Measurements from ENCODE around the gene MAP3K5. TPM values are rescaled to one million over a fixed set of nuclear protein-coding genes. Genes with fewer than 3 reads are reported as not detected.

MAP3K5 gene
- total and polyA plus RNA-seq, 2 donors (not counting 3 experiments of a cell fraction or from before 2014, with no cell fraction given), result 1.5 to 7.0 TPM

DNA sequence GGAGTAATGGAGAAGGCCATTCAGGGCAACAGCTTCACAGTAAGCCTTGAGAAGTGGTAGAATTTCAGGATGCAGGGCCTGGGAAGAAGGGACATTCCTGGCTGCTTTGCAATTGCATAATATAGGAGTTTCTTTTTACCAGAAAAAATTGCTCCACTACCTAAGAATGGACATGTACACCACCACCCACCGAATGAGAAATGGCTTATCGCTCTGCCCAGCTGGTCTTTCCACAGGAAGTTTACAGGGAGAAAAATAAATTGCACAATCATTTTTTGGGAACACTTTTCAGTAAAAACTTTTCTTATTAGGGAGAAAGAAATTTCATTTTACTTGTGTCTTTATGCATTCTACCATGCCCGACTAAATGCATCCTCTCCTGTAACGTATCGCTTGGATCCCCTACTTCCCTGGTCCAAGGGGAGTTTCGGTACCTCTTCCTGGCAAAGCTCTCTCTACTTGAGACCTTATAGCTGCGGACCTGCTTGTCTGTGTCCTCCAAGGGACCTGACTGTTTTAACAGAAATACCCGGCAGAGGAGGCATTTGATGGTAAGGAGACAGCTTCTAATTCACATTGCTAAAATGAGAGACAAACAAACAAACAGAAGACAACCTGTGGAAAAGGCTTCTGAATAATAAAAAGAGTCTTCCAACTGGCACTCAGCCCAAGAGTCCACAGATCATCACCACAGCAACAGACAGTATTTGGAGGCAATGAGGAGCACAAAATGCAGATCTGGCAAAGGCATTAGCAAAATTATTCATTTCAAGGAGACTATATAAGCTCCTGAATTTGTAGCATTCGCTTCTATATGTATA lies 54.2 kb downstream of the MAP3K5 start:
- H3K9me1 ChIP-seq (replicated peaks; ENCODE audit: control insufficient read depth, extremely low read depth, insufficient read depth, low read length), result no peaks in the 10 kb centered on the region
- H3K79me2 ChIP-seq (ENCODE audit: control insufficient read depth, insufficient read depth, low read length), result peaks cover 2% of the 10 kb centered on the region
- no peaks in the 10 kb centered on the region for H3K36me3 ChIP-seq (ENCODE audit: control insufficient read depth in 2 of 2, extremely low read depth in 1 of 2, insufficient read depth in 2 of 2, low read length in 2 of 2)
- H3K9ac ChIP-seq (replicated peaks; ENCODE audit: extremely low read depth, insufficient read depth, low read length), result no peak overlapping the region
- H4K20me1 ChIP-seq (replicated peaks; ENCODE audit: control insufficient read depth, extremely low read depth, insufficient read depth, low read length), result no peaks in the 10 kb centered on the region
- H3K9me3 ChIP-seq (replicated peaks; ENCODE audit: control insufficient read depth, insufficient read depth, low read length), result no peaks in the 10 kb centered on the region
- peak overlapping the region; percentile 30 for H3K4me2 ChIP-seq (ENCODE audit: insufficient read depth, low read length)
- H2AFZ ChIP-seq (ENCODE audit: low read depth, low read length), result no peak overlapping the region
- ChIA-PET CTCF (interaction anchor here (1.7 to 4.7 kb wide), 4 partner anchors 18 to 94 kb away, joined by 4 to 18 read pairs (median 8); partner anchors contain the start of gene MAP3K5), POLR2A (no interaction called here)
- peaks cover 4% of the 10 kb centered on the region for H3K4me1 ChIP-seq (ENCODE audit: control insufficient read depth, extremely low read depth, insufficient read depth, low read length)
- intact Hi-C loops (cut with micrococcal nuclease) (loop anchor here (2.0 to 5.0 kb wide), 2 partner anchors 21 to 44 kb away; no protein-coding TSS in a partner anchor), dilution Hi-C loops (cut with MboI; ENCODE audit: extremely low pct_ligation_motif_present, low sequenced_read_pairs) (no loop called here)
- no TSS peak for BruUV-seq (replicated peaks)
- peak; percentile 70 for DNase-seq (ENCODE audit: low read depth, low spot score)
- no peak overlapping the region for H3K27ac ChIP-seq (ENCODE audit: insufficient read depth, low read depth, low read length)
- no peaks in the 10 kb centered on the region for H3K27me3 ChIP-seq (ENCODE audit: control insufficient read depth in 2 of 2, insufficient read depth in 2 of 2, low read length in 2 of 2)
- no peak for FAIRE-seq
- no peak overlapping the region for H3K4me3 ChIP-seq (replicated peaks in 1 of 3; ENCODE audit: insufficient read depth in 1 of 3, low read depth in 1 of 3, low read length in 3 of 3)
- TF ChIP-seq, protein P1, sequence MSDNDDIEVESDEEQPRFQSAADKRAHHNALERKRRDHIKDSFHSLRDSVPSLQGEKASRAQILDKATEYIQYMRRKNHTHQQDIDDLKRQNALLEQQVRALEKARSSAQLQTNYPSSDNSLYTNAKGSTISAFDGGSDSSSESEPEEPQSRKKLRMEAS (IDR thresholded peaks at IDR 0.05; ENCODE audit: insufficient read depth, insufficient read length), result no peak

DNA sequence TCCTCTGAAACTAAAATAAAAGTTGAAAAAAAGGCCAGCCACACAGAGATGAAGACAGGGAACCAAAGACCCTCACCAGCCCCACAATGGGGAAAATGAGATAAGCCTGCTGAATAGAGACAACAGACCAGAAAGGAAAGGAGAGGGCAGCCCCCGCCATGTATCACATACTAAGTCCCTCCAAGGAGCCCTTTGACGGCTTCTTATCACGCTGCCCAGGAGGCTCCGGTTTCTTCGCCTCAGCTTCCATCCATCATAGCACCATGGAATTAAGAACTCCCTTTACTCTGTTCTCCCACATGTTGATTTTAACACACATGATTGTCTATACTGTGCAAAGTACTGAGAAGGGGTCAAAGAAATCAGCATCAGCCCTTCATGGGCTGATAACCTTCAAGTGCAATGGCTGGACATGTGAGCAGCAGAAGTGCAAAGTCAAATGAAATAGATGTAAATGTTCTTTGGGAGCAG lies 54.9 kb downstream of the MAP3K5 start:
- Histone ChIP-seq H3K27ac (ENCODE audit: insufficient read depth, low read depth, low read length) (no peak overlapping the region), H3K4me2 (ENCODE audit: insufficient read depth, low read length) (no peak overlapping the region), H3K4me1 (ENCODE audit: control insufficient read depth, extremely low read depth, insufficient read depth, low read length) (peaks cover 4% of the 10 kb centered on the region), H2AFZ (ENCODE audit: low read depth, low read length) (no peak overlapping the region), H4K20me1 (replicated peaks; ENCODE audit: control insufficient read depth, extremely low read depth, insufficient read depth, low read length) (no peaks in the 10 kb centered on the region), H3K9ac (replicated peaks; ENCODE audit: extremely low read depth, insufficient read depth, low read length) (no peak overlapping the region), H3K9me3 (replicated peaks; ENCODE audit: control insufficient read depth, insufficient read depth, low read length) (no peaks in the 10 kb centered on the region), H3K9me1 (replicated peaks; ENCODE audit: control insufficient read depth, extremely low read depth, insufficient read depth, low read length) (no peaks in the 10 kb centered on the region), H3K79me2 (ENCODE audit: control insufficient read depth, insufficient read depth, low read length) (peaks cover 2% of the 10 kb centered on the region), H3K27me3 (ENCODE audit: control insufficient read depth in 2 of 2, insufficient read depth in 2 of 2, low read length in 2 of 2) (no peaks in the 10 kb centered on the region), H3K4me3 (replicated peaks in 1 of 3; ENCODE audit: insufficient read depth in 1 of 3, low read depth in 1 of 3, low read length in 3 of 3) (no peak overlapping the region), H3K36me3 (ENCODE audit: control insufficient read depth in 2 of 2, extremely low read depth in 1 of 2, insufficient read depth in 2 of 2, low read length in 2 of 2) (no peaks in the 10 kb centered on the region)
- no peak for FAIRE-seq
- TF ChIP-seq POLR2AphosphoS5 (IDR thresholded peaks at IDR 0.05; ENCODE audit: insufficient read depth, low read depth, low read length) (no peak), JUN (IDR thresholded peaks at IDR 0.05; ENCODE audit: borderline replicate concordance, insufficient read depth, insufficient read length, low read depth) (no peak), MYC (IDR thresholded peaks at IDR 0.05; ENCODE audit: low read depth, low read length) (no peak), FOS (IDR thresholded peaks at IDR 0.05; ENCODE audit: borderline replicate concordance, insufficient read depth, low read length) (no peak), POLR2A (IDR thresholded peaks at IDR 0.05; ENCODE audit: low read depth, low read length) (no peak), EZH2 (IDR thresholded peaks at IDR 0.05; ENCODE audit: borderline replicate concordance, low read depth, low read length, severe bottlenecking) (no peak)
- TF ChIP-seq, protein P2, sequence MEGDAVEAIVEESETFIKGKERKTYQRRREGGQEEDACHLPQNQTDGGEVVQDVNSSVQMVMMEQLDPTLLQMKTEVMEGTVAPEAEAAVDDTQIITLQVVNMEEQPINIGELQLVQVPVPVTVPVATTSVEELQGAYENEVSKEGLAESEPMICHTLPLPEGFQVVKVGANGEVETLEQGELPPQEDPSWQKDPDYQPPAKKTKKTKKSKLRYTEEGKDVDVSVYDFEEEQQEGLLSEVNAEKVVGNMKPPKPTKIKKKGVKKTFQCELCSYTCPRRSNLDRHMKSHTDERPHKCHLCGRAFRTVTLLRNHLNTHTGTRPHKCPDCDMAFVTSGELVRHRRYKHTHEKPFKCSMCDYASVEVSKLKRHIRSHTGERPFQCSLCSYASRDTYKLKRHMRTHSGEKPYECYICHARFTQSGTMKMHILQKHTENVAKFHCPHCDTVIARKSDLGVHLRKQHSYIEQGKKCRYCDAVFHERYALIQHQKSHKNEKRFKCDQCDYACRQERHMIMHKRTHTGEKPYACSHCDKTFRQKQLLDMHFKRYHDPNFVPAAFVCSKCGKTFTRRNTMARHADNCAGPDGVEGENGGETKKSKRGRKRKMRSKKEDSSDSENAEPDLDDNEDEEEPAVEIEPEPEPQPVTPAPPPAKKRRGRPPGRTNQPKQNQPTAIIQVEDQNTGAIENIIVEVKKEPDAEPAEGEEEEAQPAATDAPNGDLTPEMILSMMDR (IDR thresholded peaks at IDR 0.05; ENCODE audit: extremely low read depth in 1 of 2, insufficient read depth in 1 of 2, low read depth in 1 of 2, low read length in 2 of 2), result no peak
- DNase-seq (ENCODE audit: low read depth, low spot score), result no peak
- ChIA-PET CTCF (interaction anchor here (1.9 to 4.7 kb wide), 3 partner anchors 17 to 55 kb away, joined by 4 to 18 read pairs (median 11); partner anchors contain the start of gene MAP3K5), POLR2A (no interaction called here)
- intact Hi-C loops (cut with micrococcal nuclease), result loop anchor here (2.0 to 5.0 kb wide), 2 partner anchors 21 to 45 kb away; no protein-coding TSS in a partner anchor
- BruUV-seq (replicated peaks), result no TSS peak
- dilution Hi-C loops (cut with MboI; ENCODE audit: extremely low pct_ligation_motif_present, low sequenced_read_pairs), result no loop called here

Measured in endothelial cell of umbilical vein (primary cell).